Stimulated activated CD4-positive, alpha-beta T cell treated with anti-CD3 and anti-CD28 coated beads, Interleukin-12 subunit alpha, Interleukin-12 subunit beta, amount 100 ng/mL, for 4 hours (primary cell): ENCODE data around the gene CD48.
A peak's percentile ranks its signal among the peaks of the same experiment; 100 is the strongest.

Source experiments
- DNase-seq: peaks from one replicate; pipeline ENCODE4 v3.0.0-alpha.2; 2020

CD48 gene

DNA sequence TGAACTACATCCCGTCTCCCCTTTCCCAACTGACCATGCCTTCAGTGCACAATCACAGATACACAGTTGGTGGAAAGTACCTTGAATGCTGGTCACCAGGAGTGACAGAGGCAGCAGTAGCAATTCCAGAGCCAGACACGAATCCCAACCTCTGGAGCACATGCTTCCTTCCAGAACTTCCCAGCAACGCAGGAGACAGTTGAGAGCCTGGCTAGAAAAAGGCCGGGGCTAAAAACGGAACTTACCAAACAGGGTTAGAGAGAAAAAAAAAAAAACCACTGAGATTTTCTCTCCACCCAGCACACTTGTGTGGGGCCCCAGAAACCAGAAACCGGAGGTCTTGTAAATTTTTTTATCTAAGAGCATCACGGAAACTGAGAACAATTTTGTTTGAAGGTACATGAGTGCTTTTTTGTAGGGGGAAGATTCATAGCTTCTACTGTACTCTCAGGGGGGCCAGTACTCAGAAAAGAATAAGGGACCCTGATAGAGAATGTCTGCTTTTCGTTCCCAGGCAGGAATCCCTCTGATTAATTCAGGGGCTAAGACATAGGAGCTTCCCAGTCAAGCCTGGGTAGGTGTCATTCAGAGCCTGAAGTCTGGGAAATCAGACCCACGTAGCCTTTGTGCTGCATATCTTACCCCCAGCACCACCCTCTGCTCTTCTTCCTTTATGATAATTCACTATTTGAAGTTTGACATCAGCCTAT is at the start of gene CD48:
CD48 (minus strand) TSS at position 221 of the 710 bp plus-strand sequence; CDS start at position 162, 59 bp downstream.
- DNase-seq: peak; percentile 33

- no peak for DNase-seq
Observed at GRCh38 chr1:160761046-160761445, 49.4 kb upstream of the CD48 start.

- DNase-seq: no peak
Observed at GRCh38 chr1:160759740-160760139, 48.1 kb upstream of the CD48 start.

GRCh38 chr1:160758521-160758920 is 46.9 kb upstream of the CD48 start:
- DNase-seq: no peak

- DNase-seq: no peak
Observed at GRCh38 chr1:160756849-160757201, 45.2 kb upstream of the CD48 start.

DNA sequence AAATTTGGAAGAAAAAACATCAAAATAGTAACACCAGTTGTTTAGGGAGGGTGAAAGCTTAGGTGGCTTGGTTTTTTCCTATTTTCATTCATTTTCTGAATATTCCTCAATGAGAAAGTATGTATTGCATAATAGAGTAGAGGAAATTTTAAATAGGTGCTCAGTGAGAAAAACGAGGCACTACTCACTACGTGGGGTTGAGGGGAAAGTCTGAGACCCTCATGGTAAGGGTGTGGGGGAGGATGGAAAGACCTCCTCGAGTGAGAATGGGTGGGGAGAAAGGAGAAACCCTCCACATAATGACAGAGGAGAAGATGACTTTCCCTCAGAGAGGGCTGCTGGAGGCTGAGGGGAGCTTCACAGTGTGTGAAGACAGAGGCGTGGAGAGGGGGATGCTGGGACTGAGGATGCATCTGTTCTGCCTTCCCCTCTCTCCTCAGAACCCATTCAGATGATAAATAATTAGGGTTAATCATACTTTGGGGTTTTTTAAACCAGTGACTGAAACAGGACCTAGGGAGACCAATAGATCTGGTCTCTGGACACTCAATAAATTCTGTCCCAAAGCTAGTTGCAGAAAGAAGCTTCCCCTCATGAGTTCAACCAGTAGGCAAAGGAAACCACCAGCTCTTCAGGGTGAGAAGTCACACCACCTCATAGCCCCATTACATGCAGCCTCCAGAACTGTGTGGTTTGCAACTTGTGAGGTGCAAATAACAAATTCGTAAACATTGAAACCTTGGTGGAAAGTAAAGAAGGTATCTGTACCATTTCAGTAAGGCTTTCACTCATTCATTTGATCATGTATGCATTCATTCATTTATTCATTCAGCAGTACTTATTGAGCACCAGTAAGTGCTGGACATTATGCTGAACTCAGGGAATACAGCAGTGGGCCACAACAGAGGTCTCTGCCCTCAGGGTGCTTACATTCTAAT is 44.6 kb upstream of the CD48 start:
- DNase-seq: no peak

- no peak for DNase-seq
Observed at GRCh38 chr1:160755461-160755860, 43.8 kb upstream of the CD48 start.

DNA sequence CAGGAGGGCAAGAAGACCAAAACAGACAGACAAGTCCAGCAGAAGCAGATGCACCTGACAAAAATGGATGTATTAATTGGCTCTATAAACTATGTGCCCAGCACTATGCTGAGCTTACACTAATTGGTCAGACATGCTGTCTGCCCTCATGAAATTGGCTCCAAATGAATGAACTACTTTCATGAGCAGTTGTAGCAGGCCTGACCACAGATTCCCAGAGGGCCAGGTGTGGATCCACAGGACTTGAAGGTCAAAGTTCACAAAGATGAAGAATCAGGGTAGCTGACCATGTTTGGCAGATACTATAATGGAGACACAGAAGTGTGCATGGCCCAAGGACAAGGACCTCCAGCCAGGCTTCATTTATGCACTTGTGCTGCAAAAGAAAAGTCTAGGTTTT is 42.0 kb upstream of the CD48 start:
- no peak for DNase-seq

DNA sequence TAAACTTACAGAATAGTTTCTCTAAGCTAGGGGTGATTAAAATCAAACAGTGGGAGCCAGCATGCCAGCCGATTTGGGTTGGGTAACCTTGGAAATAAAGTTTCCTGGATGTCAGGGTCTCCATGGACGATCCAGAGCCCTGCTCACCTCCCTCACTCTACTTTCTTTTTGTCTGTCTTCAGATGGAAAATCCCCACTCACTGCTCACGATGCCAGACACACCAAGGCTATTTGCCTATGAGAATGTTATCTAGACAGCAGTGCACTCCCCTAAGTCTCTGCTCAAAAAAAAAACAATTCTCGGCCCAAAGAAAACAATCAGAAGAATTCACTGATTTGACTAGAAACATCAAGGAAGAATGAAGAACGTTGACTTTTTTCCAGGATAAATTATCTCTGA is 41.3 kb upstream of the CD48 start:
- no peak for DNase-seq

GRCh38 chr1:160752406-160752805 is 40.8 kb upstream of the CD48 start:
- DNase-seq: no peak

- DNase-seq: no peak
Observed at GRCh38 chr1:160750608-160751007, 39.0 kb upstream of the CD48 start.

DNA sequence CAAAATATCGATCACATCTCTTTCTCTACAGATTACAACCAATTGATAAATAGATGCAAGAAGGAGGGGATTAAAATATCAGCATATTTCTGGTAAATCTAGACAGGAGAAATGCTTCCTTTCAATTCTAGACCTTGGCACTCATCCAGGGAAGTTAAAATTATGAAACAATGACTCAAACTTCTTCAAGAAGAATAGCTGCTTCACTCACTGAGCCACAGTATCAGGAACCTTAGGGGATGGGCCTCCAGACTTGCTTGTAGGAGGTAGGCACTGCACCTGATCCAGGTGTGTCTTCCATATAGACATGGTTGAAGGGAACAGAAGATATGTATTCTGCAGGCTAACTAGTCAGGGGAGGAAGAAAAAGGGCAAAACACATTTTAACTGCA is 37.3 kb upstream of the CD48 start:
- no peak for DNase-seq

DNA sequence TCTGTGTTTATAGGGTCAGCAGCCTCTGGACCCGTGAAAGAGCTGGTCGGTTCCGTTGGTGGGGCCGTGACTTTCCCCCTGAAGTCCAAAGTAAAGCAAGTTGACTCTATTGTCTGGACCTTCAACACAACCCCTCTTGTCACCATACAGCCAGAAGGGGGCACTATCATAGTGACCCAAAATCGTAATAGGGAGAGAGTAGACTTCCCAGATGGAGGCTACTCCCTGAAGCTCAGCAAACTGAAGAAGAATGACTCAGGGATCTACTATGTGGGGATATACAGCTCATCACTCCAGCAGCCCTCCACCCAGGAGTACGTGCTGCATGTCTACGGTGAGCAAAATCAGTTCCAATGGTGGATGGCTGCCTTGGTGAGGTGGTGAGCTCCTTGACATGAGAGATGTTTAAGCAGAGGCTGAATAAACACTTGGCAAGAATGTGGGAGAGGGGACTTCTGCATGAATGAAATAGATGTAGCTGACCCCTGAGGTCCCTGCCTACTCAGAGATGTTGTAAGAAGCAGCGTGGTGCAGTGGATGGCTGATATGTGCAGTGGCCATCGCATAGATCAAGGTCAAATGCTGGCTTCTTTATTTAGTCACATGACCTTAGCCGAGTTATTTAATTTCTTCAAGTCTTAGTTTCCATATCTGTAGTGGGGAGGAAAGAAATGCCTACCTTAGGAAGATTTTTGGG is 36.7 kb upstream of the CD48 start:
- DNase-seq: no peak

- no peak for DNase-seq
Observed at GRCh38 chr1:160747717-160748116, 36.1 kb upstream of the CD48 start.

DNA sequence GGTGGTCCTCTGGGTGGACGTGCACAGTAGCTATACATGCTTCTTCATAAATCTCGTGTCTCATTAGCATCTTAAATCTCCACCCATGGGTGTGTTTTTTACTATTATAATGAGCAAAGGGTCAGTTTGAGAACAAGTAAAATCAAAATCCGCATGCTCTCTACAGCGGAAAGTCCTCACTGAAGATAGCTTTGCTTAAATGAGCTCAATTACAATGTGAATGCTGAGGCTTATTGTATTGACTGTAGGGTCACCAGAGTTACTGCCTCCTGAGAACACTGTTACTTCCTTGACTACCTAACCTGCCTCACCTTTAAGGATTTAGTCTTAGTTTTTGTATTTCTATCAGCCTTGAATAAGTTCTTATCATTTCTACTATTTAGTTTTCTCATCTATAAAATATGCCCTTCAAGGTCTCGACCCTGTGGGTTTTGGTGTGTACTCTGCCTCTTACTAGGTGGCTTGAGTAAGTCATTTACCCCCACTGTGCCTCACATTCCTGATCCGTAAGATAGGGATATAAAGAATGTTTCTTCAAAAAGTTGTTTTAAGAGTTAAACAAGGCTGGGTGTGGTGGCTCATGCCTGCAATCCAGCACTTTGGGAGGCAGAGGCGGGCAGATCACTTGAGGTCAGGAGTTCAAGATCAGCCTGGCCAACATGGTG is 35.3 kb upstream of the CD48 start:
- no peak for DNase-seq

DNA sequence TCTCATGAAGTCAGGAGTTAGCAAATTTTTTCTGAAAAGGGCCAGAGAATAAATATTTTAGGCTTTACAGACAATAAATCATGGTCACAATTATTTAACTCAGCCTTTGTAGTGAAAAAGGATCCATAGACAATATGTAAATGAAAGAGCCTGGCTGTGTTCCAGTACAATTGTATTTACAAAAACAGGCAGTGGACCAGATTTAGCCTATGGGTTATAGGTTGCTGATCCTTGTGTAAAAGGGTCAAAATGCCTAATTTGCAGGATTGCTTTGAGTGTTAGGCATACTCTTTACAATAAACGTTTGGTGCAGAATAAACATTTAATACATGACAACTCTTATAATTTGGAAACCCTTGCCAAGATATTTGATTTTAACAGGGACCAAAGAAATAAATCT is 33.9 kb upstream of the CD48 start:
- no peak for DNase-seq

DNA sequence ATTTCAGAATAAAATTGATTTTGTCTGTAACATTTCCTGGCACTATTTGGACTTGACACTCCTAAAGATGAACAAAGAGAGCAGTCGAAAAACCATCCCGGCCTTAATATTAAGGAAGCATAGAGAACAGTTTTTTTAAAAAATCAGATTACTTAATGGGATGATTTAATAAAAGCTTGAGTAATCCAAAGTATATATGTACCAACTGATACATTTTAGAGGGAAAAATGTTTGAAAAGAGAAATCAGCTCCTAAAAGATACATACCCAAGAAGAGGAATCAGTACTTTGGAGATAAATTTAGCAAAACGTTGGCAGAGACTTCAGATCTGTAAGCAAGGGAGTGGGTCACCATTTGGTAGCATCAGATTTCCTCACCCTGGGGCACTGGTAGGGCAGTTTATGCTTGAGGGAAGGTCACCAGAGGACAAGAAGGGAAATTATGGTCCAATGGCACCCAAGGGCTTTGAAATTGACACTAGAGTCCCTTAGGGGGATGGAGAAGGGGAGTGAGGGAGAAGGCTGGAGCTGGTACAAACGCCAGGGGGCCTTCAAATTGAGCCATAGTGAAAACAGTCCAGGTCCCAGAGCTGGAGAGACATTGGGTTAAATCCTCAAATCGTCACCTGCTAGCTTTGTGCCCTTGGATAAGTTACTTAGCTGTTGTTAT is 33.4 kb upstream of the CD48 start:
- DNase-seq: no peak

GRCh38 chr1:160744199-160744851 is 32.7 kb upstream of the CD48 start:
- DNase-seq: no peak

- DNase-seq: no peak
Observed at GRCh38 chr1:160743266-160743665, 31.6 kb upstream of the CD48 start.

DNA sequence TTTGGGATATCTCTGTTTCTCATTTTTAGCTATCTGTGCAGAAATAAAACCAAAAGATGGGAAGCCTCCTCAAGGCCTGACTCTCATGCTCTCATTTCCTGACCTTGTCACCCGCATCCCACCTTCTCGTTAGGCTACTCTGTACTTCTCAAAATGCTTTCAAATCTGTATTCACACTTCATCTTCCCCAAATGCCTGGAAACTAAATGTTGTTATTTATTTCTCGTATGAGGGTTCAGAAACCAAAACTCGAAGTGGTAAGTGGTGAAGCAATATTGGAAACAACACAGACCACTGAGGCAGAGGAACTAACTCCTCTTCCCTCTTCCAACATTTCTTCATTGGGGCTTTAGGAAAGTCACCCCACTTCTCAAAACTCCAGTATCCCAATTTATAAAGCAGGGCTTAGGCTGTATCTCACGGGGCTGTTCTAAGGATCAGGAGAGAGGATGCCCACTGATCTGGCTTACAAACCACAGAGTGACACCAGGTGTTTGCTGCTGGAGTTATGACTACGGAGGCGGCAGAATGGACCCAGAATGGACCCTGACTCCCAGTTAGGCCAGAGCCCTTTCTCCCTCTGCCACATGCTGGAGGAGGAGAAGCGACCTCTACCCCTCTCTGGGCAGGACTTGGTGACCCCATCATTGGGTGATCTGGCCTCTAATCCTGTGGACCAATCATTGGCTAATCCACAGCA is 31.0 kb upstream of the CD48 start:
- no peak for DNase-seq

DNA sequence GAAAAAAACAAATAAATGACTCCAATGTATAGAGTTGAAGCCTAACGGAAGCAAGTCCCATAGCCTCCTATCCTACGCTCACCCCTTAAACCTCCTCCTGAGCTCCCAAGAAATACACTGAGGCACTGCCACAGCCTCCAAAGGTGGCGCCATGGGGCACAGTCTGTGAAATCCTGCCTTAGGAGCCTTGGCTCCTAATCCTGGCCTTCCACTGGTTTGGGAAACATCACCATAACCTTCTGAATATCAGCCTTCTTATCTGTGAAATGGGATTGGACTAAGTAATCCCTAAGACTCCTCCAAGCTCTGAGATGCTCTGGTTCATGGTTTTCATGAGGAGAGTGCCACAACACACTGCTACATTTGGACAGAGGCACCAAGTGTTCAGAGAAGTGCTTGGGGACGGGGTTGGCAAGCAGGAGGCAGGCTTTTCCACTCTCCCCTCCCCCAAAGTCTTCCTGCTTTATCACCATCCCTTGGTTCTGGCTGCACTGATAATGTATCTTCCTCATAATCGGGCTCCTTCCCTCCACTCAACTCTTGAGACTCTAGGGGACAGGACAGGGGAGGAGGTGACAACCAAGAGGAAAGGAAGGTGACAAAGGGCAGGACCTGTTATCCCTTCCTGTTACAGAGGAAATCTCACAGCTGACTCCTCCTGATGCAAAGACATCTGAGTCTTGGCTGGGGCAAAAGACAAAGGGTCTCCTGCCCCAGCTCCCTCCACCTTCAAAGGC is 30.2 kb upstream of the CD48 start:
- DNase-seq: no peak
